Measurements from ENCODE around the gene H1-8. TPM values are rescaled to one million over a fixed set of nuclear protein-coding genes. Genes with fewer than 3 reads are reported as not detected.

The H1-8 gene
- total RNA-seq, 1 experiment from 2014 or later: not detected

DNA sequence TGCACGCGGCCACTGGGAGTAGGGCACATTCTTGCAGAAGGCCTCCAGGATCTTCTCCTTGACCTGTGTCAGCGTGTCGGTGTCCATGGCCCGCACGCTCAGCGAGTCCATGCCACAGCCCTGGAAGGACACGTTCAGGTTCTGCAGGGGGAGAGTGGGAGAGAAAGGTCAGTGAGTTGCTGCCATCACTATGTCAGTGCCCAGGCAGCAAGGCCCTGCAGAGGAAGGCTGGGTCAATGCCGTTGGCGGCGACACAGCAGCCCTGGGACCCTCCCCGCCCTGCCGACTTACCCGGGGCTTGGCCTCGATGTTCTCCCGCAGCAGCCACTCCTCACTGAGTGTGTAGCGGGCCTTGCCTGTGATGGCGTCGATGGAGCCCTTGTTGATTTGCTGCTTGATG, 19.8 kb downstream of the H1-8 start:
- Histone ChIP-seq H3K36me3 (replicated peaks; ENCODE audit: control insufficient read depth, insufficient read depth, low read length) (peaks cover 5% of the 10 kb centered on the region), H3K4me3 (ENCODE audit: insufficient read depth, low read depth, low read length) (no peak overlapping the region), H3K27me3 (ENCODE audit: control insufficient read depth, insufficient read depth, low read length) (no peaks in the 10 kb centered on the region)
- no peak for DNase-seq

DNA sequence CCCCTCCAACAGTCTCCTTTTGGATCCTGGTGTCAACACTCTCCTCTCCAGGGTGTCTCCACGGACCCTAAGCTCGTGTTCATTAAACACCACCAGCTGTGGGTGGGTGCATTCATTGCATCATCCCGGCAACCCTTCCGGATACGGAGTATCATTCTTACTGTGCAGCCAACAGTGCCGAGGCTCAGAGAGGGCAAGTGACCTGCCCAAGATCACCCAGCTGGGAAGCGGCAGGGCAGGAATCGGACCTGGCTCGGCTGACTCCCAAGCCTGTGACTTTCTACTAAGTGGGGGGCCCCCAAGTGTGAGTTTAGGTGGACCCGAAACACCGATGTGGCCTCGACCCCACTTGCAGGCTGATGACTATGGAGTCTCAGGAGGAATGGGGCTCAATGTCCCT, 20.4 kb downstream of the H1-8 start:
- DNase-seq: no peak
- peaks cover 2% of the 10 kb centered on the region for H3K36me3 ChIP-seq (replicated peaks; ENCODE audit: control insufficient read depth, insufficient read depth, low read length)
- no peaks in the 10 kb centered on the region for H3K27me3 ChIP-seq (ENCODE audit: control insufficient read depth, insufficient read depth, low read length)
- H3K4me3 ChIP-seq (ENCODE audit: insufficient read depth, low read depth, low read length): no peak overlapping the region

DNA sequence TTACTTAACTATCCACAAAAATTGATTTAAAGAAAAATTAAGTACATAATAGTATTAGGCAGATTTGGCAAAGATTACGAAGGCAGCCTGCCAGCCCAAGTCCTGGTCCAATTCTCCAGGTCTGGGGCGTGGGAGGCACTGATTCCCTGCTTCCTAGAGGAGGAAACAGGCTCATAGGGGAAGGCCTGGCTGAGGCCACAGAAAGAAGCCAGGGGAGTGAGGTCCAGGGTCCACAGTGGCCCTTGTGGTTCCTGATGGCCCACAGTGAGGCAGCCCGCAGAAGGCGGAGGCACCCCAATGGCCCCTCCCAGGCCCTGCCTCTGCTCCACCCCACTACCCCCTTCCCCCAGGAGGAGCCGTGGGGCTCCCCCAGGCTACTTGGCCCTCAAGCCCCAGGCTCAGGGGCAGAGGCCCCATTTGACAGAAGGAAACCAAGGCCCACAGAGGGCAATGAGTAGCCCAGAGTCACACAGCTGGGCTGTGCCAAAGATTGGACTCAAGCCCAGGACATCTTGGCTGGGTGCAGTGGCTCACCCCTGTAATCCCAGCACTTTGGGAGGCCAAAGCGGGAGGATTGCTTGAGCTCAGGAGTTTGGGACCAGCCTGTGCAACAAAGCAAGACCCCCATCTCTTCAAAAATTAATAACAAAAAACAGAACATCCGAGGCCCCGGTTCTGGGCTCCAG, 21.0 kb downstream of the H1-8 start:
- Histone ChIP-seq H3K36me3 (replicated peaks; ENCODE audit: control insufficient read depth, insufficient read depth, low read length) (no peaks in the 10 kb centered on the region; the same call in none of the 2 replicates), H3K27me3 (ENCODE audit: control insufficient read depth, insufficient read depth, low read length) (no peaks in the 10 kb centered on the region), H3K4me3 (ENCODE audit: insufficient read depth, low read depth, low read length) (no peak overlapping the region)
- DNase-seq: no peak

DNA sequence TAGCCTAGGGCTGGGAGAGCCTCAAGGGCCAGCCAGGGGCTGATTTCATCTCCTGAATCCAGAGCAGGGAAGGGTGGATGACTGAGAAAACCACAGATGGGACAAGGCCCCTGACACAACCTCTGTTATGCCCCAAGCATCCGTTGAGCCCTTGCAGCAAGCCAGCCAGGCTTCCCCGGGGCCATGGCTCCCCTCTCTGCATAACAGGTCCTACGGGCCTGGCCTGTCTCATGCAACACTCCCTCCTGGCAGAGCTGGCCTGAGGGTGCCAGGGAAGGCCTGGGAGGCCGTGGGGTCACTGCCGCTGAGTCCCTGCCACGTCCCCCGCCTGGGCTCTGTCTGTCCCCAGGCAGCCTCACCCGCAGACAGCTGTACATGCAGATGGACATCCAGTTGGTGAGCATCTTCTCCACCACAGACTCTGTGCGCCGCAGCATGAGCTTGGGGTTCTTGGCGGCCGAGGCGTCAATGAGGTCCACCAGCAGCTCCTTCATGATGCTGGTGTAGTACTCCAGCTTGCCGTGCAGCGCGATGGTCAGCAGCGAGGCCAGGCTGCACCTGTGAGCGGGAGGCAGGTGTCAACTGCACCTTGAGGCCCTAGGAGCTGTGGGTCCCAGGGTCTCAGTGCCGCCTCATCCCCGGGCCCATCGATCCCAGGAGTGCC, 22.1 kb downstream of the H1-8 start:
- Histone ChIP-seq H3K36me3 (replicated peaks; ENCODE audit: control insufficient read depth, insufficient read depth, low read length) (no peaks in the 10 kb centered on the region; the same call in 1 of the 2 replicates), H3K27me3 (ENCODE audit: control insufficient read depth, insufficient read depth, low read length) (no peaks in the 10 kb centered on the region), H3K4me3 (ENCODE audit: insufficient read depth, low read depth, low read length) (no peak overlapping the region)
- DNase-seq: no peak

GRCh38 chr3:129565902-129566301, 22.9 kb downstream of the H1-8 start:
- DNase-seq: no peak
- Histone ChIP-seq H3K4me3 (ENCODE audit: insufficient read depth, low read depth, low read length) (no peak overlapping the region), H3K27me3 (ENCODE audit: control insufficient read depth, insufficient read depth, low read length) (no peaks in the 10 kb centered on the region), H3K36me3 (replicated peaks; ENCODE audit: control insufficient read depth, insufficient read depth, low read length) (no peaks in the 10 kb centered on the region; the same call in 1 of the 2 replicates)

DNA sequence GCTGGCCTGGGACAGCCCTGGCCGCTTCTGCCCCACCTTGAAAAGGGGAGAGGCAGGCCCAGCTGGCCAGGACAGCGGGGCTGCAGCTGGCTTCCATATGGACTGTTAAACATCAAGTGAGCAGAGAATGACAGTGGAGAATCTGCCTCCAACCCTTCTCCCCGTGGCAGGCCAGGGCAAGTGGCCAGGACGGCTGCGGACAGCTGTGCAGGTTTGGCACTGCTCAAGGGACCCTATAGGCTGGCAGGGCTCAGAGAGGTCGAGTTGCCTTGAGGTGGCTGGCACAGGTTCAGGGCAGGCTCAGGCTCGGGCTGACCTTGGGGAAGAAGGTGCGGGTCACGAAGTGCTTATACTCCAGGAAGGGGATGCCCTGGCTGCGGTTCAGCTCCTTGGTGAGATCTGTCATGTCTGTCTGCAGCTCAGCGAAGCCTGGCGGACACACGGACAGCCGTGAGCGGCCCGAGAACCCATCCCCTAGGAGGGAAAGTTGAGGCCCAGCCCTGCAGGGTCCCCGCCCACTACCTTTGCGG, 24.3 kb downstream of the H1-8 start:
- no peak overlapping the region for H3K4me3 ChIP-seq (ENCODE audit: insufficient read depth, low read depth, low read length)
- no peak for DNase-seq
- no peaks in the 10 kb centered on the region; the same call in 1 of the 2 replicates for H3K36me3 ChIP-seq (replicated peaks; ENCODE audit: control insufficient read depth, insufficient read depth, low read length)
- no peaks in the 10 kb centered on the region for H3K27me3 ChIP-seq (ENCODE audit: control insufficient read depth, insufficient read depth, low read length)

- H3K36me3 ChIP-seq (replicated peaks; ENCODE audit: control insufficient read depth, insufficient read depth, low read length): no peaks in the 10 kb centered on the region; the same call in 1 of the 2 replicates
- no peaks in the 10 kb centered on the region for H3K27me3 ChIP-seq (ENCODE audit: control insufficient read depth, insufficient read depth, low read length)
- H3K4me3 ChIP-seq (ENCODE audit: insufficient read depth, low read depth, low read length): no peak overlapping the region
- no peak for DNase-seq
Measured at GRCh38 chr3:129567939-129568338, 25.0 kb downstream of the H1-8 start.

DNA sequence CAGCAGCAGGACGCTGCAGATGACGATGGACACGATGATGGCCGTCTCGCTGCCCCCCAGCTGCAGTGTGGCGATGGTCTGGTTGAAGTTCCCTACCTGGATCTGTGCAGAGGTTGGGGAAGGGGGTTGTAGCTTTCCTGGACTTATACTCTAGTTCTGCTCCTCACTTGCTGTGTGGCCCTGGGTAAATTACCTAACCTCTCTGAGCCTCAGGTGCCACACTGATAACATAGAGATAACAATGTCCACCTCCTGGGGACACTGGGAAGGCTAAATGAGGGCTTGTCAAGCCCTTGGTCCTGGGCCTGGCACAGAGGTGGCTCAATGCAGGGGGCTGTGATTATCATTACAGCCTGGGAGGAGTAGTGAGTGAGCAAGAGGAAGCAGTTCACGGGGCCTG, 26.9 kb downstream of the H1-8 start:
- no peaks in the 10 kb centered on the region for H3K27me3 ChIP-seq (ENCODE audit: control insufficient read depth, insufficient read depth, low read length)
- no peaks in the 10 kb centered on the region; the same call in 1 of the 2 replicates for H3K36me3 ChIP-seq (replicated peaks; ENCODE audit: control insufficient read depth, insufficient read depth, low read length)
- H3K4me3 ChIP-seq (ENCODE audit: insufficient read depth, low read depth, low read length): no peak overlapping the region
- no peak for DNase-seq

DNA sequence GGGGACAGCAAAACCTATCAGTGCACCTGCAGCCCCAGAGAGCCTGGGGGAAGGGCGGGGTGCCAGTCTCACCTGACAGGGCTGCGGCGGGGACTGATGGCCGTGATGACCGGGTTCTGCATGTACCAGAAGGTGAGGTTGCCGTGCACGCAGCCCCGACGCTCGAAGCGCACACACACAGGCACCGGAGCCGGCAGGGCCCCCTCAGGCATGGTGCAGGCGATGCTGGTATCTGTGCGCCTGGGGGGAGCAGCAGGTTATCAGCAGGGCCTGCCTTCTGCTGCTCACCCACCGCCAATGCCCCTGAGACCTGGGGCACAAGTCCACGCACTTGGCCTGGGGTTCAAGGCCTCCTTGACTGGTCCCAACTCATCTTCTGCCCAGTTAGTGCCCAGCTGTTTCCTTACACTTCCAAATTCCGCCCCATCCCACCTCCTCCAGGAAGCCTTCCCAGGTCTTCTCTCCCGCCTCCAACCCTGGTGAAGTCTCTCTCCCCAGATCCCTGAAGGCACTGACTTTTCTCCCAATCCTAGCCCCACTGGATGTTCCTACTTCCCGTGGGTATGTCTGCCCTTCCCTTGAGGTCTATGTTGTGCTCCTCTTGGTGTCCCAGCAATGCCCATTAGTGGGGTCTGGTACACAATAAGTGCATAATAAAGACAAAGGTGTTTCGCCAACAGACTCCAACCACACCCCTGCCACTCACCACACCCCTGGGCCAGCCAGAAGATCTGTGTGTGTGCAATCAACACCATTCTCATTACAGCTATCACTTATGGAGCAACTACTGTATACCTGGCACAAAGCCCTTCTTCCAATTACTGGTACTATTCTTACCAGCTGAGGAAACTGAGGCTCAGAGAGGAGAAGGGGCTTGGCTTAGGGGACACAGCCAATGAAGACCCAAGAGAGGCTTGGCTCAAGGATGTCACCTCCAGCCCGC, 28.9 kb downstream of the H1-8 start:
- no peak for DNase-seq
- Histone ChIP-seq H3K27me3 (ENCODE audit: control insufficient read depth, insufficient read depth, low read length) (no peaks in the 10 kb centered on the region), H3K36me3 (replicated peaks; ENCODE audit: control insufficient read depth, insufficient read depth, low read length) (no peaks in the 10 kb centered on the region; the same call in none of the 2 replicates), H3K4me3 (ENCODE audit: insufficient read depth, low read depth, low read length) (no peak overlapping the region)

DNA sequence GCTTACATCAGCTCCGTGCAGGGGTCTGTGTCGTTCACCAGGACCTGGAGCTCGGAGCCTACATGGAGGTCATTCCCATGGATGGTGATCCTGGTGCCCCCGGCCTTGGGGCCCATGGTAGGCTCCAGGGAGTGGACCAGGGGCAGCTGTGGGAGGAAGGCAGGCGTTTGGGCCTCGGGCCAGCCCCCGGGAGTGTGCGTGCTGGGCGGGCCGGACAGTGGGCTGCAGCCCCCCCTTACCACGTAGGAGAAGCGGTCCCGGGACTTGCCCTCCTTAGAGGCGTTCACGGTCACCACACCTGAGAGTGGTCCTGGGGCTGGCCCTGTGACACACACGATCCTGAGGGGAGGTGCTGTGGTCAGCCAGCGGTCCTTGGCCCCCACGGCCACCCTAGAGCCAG, 29.6 kb downstream of the H1-8 start:
- no peak for DNase-seq
- no peaks in the 10 kb centered on the region; the same call in none of the 2 replicates for H3K36me3 ChIP-seq (replicated peaks; ENCODE audit: control insufficient read depth, insufficient read depth, low read length)
- H3K4me3 ChIP-seq (ENCODE audit: insufficient read depth, low read depth, low read length): no peak overlapping the region
- no peaks in the 10 kb centered on the region for H3K27me3 ChIP-seq (ENCODE audit: control insufficient read depth, insufficient read depth, low read length)

- DNase-seq: no peak
- Histone ChIP-seq H3K4me3 (ENCODE audit: insufficient read depth, low read depth, low read length) (no peak overlapping the region), H3K36me3 (replicated peaks; ENCODE audit: control insufficient read depth, insufficient read depth, low read length) (no peaks in the 10 kb centered on the region; the same call in none of the 2 replicates), H3K27me3 (ENCODE audit: control insufficient read depth, insufficient read depth, low read length) (no peaks in the 10 kb centered on the region)
Measured at GRCh38 chr3:129573493-129573892, 30.5 kb downstream of the H1-8 start.

DNA sequence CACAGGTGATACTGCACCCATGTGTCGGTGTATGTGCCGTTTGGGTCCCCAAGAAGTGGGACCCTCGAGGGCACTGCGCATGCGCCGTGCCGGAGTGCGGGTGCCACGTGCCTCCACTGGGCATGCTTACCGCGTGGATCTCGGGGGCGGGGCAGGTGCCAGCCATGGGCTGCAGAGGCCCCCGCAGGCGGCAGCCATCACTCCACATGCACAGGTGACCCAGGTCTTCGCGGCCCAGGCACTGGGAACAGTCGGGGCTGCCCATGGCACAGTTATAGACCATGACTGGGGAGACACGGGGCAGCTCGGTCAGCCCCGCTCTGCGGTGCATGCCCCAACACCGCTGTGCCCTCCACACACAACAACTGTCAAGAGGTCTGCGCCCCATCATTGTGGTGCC, 31.2 kb downstream of the H1-8 start:
- Histone ChIP-seq H3K36me3 (replicated peaks; ENCODE audit: control insufficient read depth, insufficient read depth, low read length) (no peaks in the 10 kb centered on the region; the same call in none of the 2 replicates), H3K4me3 (ENCODE audit: insufficient read depth, low read depth, low read length) (no peak overlapping the region), H3K27me3 (ENCODE audit: control insufficient read depth, insufficient read depth, low read length) (no peaks in the 10 kb centered on the region)
- no peak for DNase-seq

DNA sequence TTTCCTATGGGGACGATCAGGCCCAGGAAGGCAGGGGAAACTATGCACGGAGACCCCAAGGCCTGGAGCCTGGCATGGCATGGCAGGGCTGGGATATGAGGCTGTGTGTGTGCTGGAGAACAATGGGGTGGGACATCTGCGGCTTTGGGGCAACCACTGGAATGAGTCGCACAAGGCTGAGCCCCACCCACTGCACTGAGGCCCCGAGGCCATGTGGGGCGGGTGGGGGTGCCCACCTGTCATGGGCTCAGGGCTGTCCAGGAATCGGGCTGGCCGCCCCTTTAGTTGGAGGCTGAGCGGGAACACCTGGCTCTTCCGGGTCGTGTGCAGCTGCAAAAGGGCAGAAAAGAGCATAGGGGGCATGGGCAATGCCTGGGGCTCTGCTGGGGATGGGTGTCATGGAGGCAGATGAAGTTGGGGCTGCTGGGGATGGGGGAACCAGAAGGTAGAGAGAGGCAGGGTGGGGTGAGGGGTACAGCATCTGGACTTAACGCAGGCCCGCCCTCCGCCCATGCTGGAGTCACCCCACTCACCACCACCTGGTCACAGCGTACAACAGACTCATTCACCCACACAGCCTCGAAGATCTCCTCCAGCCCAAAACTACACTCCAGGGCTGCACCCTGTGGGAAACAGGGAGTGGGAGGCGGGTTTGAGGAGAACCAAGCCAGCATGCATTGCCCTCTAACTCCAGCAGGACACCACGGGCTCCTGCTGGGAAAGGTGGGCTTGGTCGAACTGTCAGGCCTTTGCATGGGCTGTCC, 32.4 kb downstream of the H1-8 start:
- Histone ChIP-seq H3K27me3 (ENCODE audit: control insufficient read depth, insufficient read depth, low read length) (no peaks in the 10 kb centered on the region), H3K36me3 (replicated peaks; ENCODE audit: control insufficient read depth, insufficient read depth, low read length) (no peaks in the 10 kb centered on the region; the same call in none of the 2 replicates), H3K4me3 (ENCODE audit: insufficient read depth, low read depth, low read length) (no peak overlapping the region)
- no peak for DNase-seq

DNA sequence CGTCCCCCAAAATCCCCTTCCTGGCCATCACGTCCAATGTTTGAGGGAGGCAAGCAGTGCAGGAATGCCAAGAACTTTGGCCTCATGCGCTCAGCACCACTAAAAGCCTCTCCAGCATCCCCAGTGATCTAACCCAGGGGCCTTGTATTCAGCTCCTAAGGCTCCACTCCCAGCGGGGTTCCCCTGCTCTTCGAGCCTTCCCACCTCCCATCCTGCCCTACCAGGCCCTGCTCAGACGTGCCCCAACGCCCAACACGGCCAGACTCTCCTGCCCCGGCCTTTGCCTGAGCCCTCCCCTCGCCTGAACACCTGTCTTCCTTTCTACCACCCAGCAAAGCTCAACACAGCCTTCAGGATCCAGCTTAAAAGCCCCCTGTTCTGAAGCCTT, 33.0 kb downstream of the H1-8 start:
- H3K4me3 ChIP-seq (ENCODE audit: insufficient read depth, low read depth, low read length): no peak overlapping the region
- H3K27me3 ChIP-seq (ENCODE audit: control insufficient read depth, insufficient read depth, low read length): no peaks in the 10 kb centered on the region
- peak; percentile 87 for DNase-seq
- no peaks in the 10 kb centered on the region; the same call in none of the 2 replicates for H3K36me3 ChIP-seq (replicated peaks; ENCODE audit: control insufficient read depth, insufficient read depth, low read length)
